Activated CD4-positive, alpha-beta T cell treated with anti-CD3 and anti-CD28 coated beads, Interleukin-2, amount 50 U/mL, for 48 hours (primary cell): ENCODE measurements around the gene SMPD1.

Experiments used
- DNase-seq, 2 experiments: peaks; one replicate each; pipeline ENCODE4 v3.0.0-alpha.2; 2020

SMPD1 gene

DNA sequence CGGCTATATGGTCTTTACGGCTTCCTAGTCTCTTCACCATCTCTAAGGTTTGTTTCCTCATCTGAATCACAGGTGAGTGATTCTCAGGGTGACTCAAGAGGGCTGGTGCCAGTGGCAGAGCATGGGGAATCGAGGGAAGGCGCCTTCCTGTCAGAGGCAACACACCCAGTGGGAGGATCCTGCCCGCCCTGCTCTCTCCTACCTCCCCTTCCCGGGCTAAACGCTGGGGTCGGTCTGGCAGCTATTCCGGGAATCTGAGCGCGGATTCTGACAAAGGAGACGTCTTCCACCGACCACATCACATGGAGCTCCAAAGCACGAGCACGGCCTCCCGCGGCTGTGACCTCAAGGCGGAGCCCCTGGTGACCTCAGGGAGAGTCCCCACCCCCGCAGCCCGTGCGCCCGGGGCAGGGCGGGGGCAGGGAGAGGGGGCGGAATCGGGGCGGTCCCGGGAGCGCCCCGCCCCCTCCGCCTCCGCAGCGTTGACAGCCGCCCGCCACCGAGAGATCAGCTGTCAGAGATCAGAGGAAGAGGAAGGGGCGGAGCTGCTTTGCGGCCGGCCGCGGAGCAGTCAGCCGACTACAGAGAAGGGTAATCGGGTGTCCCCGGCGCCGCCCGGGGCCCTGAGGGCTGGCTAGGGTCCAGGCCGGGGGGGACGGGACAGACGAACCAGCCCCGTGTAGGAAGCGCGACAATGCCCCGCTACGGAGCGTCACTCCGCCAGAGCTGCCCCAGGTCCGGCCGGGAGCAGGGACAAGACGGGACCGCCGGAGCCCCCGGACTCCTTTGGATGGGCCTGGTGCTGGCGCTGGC lies at the start of gene SMPD1:
SMPD1 (plus strand) TSS at position 570 of the 813 bp plus-strand sequence; CDS start at position 695, 125 bp downstream.
- peak; percentile 91 to 92 for DNase-seq

GRCh38 chr11:6345366-6345765 lies 44.9 kb upstream of the SMPD1 start:
- no peak for DNase-seq

GRCh38 chr11:6350043-6350442 lies 40.2 kb upstream of the SMPD1 start:
- DNase-seq: no peak

DNA sequence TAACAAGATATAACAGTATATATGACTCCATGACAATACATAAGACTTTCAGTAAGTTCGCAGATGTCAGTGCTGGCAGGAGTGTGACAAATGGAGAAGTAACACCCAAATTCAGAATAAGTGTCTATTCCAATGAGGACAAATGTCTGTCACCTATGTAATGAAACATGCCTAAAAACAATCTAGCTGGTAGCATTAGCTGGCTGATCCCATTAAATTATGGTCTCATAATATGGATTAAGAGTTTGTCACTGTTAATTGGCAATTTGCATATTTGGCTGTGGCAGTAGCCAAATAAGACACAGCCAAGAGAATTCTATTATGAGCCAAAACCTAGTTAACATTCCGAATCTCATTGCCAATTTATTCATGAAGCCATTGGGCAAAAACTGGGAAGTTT lies 39.8 kb upstream of the SMPD1 start:
- no peak for DNase-seq

GRCh38 chr11:6351782-6352382 lies 38.4 kb upstream of the SMPD1 start:
- peak; percentile 37 to 56 for DNase-seq

- DNase-seq: peak; percentile 60 to 68
These were observed 36.8 kb upstream of the SMPD1 start for GRCh38 chr11:6353367-6353987.

GRCh38 chr11:6354651-6355485 lies 35.4 kb upstream of the SMPD1 start:
- no peak for DNase-seq

DNA sequence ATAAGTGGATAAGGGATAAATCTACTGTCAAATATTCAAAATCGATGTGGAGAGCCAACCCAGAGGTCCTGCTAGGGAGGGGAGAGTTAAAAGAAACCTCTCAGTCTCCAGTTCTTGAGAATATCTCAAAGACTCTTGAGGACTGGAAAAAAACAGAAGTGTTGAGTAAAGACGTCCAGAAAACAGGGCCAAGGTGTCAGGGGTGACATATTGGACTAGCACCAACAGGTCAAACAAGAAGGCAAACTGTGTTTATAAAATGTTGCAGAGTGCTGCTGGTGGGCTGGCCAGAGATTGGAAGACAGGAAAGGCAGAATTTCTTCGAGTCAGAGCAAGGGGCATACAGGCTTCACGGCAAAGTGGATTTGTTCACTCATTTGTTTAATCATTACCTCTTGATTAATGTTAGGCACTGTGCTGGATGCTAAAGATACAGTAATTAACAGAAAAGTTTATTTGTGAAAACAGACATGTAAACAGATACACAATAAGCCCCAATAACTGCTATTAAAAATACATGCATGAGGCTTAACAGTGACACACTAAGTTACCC lies 33.7 kb upstream of the SMPD1 start:
- no peak for DNase-seq

GRCh38 chr11:6357222-6357621 lies 33.1 kb upstream of the SMPD1 start:
- peak; percentile 61 to 68 for DNase-seq

DNA sequence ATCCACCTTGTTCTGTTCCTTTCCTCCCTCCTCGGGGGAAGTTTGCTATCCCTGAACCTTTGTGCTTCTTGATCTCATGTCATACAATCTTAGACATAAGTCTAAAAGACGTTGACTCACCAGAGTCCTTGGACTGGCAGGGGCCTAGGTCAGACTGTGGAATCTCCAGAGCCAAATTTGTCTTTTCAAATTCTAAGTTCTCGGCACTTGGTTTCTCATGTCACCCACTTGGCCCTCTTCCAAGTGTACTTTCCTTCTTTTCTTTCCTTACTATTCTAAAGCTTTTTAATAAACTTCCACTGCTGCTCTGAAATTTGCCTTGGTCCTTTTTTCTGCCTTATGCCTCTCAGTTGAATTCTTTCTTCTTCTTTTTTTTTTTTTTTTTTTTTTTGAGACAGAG lies 30.1 kb upstream of the SMPD1 start:
- no peak for DNase-seq

- no peak for DNase-seq
These were observed 27.9 kb upstream of the SMPD1 start for GRCh38 chr11:6362185-6362872.

DNA sequence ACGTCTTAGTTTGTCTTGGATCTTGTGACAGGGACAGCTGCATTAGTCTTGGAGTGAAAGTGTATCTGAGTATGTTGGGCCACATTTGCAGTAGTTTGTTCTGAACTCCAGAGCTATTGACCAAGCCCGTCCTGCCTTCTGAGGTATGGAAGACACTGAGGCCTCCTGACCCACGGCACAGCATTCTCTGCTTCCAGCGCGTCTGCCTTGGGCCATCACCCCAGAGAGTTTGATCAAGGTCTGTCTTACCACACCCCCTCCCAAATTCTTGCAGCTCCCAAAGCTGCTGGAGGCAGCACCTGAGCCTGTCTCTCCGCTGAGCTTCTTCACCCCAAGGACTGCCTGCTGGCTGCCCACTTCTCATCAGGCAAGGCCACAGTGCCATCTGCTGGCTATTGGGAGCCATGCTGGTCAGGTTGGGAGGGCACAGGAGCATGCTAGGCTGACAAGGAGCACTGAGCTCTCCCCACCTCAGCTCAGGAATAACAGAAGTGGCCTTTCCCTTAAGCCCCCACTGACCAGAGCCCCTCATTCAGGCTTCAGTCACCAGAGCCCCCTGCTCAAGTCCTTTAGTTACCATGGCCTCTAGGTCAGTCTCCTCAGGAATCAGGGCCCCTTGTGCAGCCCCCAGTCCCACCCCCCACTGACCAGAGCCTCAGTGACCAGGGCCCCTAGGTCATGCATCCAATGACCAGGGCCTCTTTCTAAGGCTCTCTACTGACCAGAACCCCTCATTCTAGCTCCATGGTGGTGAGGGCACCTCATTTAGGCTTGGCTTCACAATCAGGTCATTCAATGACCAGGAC lies 27.2 kb upstream of the SMPD1 start:
- DNase-seq: peak; percentile 80 to 83

- no peak for DNase-seq
These were observed 24.6 kb upstream of the SMPD1 start for GRCh38 chr11:6365659-6366058.

DNA sequence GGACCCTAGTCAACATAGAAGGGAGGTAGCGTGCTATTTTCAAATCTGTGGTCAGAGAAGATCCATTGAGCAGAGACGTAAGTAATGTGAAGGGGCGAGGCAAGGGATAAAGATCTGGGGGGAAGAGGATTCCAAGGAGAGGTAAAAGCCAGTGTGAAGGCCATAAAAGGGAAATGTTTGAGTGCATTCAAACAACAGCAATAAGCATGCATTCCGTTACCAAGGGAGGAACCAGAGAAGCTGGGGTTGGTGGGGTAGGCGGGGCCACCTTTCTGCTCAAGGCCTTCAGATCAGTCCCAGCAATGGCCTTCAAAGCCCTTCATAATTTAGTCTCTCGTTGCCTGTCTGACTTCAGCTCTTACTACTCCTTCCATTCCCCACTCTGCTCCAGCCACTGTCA lies 18.4 kb upstream of the SMPD1 start:
- DNase-seq: no peak

DNA sequence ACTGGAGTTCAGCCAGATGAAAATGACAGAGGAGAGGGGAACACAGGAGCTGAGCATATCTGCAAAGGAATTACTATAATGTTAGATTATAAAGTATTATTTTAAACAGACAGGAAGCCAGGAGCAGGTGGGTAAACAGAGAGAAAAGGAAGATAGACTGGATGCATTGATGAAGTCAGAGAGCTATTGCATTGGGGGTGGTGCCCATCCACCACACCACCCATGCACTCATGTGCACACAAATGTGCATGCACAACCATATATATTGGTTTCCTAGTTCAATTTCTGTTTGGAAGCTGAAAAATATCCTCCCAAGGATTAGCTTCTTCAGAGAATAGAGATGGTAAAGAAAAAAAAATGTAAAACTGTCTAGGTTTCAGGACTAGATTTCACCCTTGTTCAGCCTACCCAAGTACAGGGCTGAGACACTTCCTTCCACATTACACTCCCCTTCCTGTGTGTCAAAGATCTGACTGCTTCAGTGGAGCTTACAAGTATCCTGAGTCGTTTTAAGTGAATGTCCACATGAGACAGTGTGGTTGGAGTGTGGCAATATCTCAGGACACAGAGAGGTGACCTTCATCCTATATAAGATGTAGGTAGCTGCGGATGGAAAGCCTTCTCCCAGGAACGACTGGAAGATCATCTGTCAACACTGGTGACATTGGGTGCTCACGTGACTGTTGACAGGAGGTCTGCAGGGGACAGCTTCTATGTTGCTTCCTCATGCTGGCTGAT lies 12.2 kb upstream of the SMPD1 start:
- DNase-seq: no peak

DNA sequence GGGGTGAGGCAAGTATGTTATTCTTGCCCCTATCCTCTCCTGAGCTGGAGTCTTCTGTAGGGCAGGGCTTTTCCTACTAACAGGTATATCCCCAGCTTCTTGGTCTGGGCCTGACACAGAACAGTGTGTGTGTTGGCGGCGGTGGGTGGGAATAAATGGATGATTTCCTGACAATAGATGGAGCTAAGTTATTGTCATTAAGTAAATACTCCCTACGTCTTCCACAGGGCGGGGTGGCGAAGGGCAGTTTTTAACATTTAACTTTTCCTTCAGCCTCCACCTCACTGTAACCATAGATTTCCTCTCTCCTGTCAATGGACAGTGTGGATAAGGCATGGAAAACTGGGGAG lies 11.7 kb upstream of the SMPD1 start:
- no peak for DNase-seq

DNA sequence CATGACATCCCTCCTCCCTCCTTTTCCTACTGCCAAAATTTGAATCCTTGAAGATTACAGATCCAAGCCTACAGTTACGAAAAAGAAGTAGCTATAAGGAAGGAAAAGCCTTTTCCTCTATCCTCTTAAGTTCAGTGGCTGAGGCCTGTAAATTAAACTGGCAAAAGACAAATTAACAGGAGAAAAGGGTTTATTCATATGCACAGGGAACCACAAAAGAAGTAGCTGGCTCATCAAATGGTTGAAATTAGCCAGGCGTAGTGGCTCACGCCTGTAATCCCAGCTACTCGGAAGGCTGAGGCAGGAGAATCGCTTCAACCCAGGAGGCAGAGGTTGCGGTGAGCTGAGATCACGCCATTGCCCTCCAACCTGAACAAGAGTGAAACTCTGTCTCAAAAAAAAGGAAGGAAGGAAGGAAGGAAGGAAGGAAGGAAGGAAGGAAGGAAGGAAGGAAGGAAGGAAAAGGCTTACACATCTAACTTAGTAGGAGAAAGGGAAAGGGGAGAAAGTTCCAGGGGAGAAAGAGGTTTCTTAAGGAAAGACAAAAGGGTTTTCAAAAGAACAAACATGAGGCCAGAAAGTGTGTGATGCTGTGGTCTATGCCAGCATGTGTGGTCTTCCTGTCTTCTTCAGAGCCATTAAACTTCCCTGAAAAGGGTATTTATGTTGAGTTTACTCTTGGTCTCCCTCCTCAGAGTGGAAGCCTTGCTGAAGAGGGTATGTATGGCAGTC lies 5.1 kb upstream of the SMPD1 start:
- no peak for DNase-seq

GRCh38 chr11:6387811-6388599 lies 2.3 kb upstream of the SMPD1 start:
- no peak for DNase-seq

GRCh38 chr11:6388748-6389147 lies 1.5 kb upstream of the SMPD1 start:
- no peak for DNase-seq
